ENCODE measurements around the gene THEMIS.

- TF ChIP-seq ZBTB7A (IDR thresholded peaks at IDR 0.05; ENCODE audit: low read depth) (no peak), EP300 (IDR thresholded peaks at IDR 0.05; ENCODE audit: borderline replicate concordance) (no peak), RAD21 (IDR thresholded peaks at IDR 0.05; ENCODE audit: low read depth) (no peak), CEBPB (IDR thresholded peaks at IDR 0.05) (no peak), EGR1 (IDR thresholded peaks at IDR 0.05) (no peak), TCF12 (IDR thresholded peaks at IDR 0.05; ENCODE audit: low read depth) (no peak), TEAD4 (IDR thresholded peaks at IDR 0.05) (no peak), TAF1 (IDR thresholded peaks at IDR 0.05; ENCODE audit: low read depth) (no peak), FOXM1 (IDR thresholded peaks at IDR 0.05; ENCODE audit: borderline replicate concordance, low read depth) (no peak)
- TF ChIP-seq, protein P1, sequence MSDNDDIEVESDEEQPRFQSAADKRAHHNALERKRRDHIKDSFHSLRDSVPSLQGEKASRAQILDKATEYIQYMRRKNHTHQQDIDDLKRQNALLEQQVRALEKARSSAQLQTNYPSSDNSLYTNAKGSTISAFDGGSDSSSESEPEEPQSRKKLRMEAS (IDR thresholded peaks at IDR 0.05) = no peak
- TF ChIP-seq, protein P2, sequence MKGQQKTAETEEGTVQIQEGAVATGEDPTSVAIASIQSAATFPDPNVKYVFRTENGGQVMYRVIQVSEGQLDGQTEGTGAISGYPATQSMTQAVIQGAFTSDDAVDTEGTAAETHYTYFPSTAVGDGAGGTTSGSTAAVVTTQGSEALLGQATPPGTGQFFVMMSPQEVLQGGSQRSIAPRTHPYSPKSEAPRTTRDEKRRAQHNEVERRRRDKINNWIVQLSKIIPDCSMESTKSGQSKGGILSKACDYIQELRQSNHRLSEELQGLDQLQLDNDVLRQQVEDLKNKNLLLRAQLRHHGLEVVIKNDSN (IDR thresholded peaks at IDR 0.05) = no peak
- TF ChIP-seq, protein P3, sequence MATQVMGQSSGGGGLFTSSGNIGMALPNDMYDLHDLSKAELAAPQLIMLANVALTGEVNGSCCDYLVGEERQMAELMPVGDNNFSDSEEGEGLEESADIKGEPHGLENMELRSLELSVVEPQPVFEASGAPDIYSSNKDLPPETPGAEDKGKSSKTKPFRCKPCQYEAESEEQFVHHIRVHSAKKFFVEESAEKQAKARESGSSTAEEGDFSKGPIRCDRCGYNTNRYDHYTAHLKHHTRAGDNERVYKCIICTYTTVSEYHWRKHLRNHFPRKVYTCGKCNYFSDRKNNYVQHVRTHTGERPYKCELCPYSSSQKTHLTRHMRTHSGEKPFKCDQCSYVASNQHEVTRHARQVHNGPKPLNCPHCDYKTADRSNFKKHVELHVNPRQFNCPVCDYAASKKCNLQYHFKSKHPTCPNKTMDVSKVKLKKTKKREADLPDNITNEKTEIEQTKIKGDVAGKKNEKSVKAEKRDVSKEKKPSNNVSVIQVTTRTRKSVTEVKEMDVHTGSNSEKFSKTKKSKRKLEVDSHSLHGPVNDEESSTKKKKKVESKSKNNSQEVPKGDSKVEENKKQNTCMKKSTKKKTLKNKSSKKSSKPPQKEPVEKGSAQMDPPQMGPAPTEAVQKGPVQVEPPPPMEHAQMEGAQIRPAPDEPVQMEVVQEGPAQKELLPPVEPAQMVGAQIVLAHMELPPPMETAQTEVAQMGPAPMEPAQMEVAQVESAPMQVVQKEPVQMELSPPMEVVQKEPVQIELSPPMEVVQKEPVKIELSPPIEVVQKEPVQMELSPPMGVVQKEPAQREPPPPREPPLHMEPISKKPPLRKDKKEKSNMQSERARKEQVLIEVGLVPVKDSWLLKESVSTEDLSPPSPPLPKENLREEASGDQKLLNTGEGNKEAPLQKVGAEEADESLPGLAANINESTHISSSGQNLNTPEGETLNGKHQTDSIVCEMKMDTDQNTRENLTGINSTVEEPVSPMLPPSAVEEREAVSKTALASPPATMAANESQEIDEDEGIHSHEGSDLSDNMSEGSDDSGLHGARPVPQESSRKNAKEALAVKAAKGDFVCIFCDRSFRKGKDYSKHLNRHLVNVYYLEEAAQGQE (IDR thresholded peaks at IDR 0.05; ENCODE audit: low read depth) = no peak
These were observed 163.1 kb downstream of the THEMIS start for GRCh38 chr6:127737768-127738167.
